GM12878 (cell line): ENCODE results near the gene SORT1.

ENCODE experiments used
- CEBPB ChIP-seq, 2 experiments: fragments of 150-350 bp in 1 of 2; IDR thresholded peaks; 2 replicates each; pipeline ENCODE4 v1.6.1; 2012 to 2014; ENCODE audit warnings: low read depth in 2 of 2, low read length in 2 of 2, borderline replicate concordance in 1 of 2, inconsistent platforms in 1 of 2
- CTCF ChIP-seq, 3 experiments: IDR thresholded peaks in 2 of 3; conservative IDR thresholded peaks in 1 of 3; 2 replicates each; pipeline ENCODE4 v1.5.1; 2011; ENCODE audit warnings: low read depth in 3 of 3, low read length in 3 of 3, mild to moderate bottlenecking in 3 of 3, control low read depth in 2 of 3, moderate library complexity in 2 of 3, inconsistent platforms in 1 of 3, mixed read lengths in 1 of 3; ENCODE audit not compliant: control insufficient read depth in 2 of 3, insufficient read depth in 1 of 3; ENCODE audit errors: extremely low read depth in 1 of 3
- EP300 ChIP-seq, 2 experiments: fragments of 150-350 bp in 1 of 2; IDR thresholded peaks; 2 replicates each; pipeline ENCODE4 v1.6.1; 2011 to 2012; ENCODE audit warnings: low read depth in 2 of 2, low read length in 2 of 2, borderline replicate concordance in 1 of 2, improper control_type of control experiment in 1 of 2, inconsistent platforms in 1 of 2; ENCODE audit not compliant: control insufficient read depth in 1 of 2
- EZH2 ChIP-seq: IDR thresholded peaks from 2 replicates; pipeline ENCODE4 v1.6.1; 2012; ENCODE audit warnings: low read depth, mild to moderate bottlenecking, control low read depth, inconsistent platforms, low read length, borderline replicate concordance; ENCODE audit not compliant: control insufficient read depth
- POLR2A ChIP-seq: IDR thresholded peaks from 2 replicates; pipeline ENCODE4 v1.6.1; 2011; ENCODE audit warnings: low read depth, mild to moderate bottlenecking, low read length
- ZBTB33 ChIP-seq: fragments of 450-650 bp; IDR thresholded peaks from 2 replicates; pipeline ENCODE4 v1.6.1; 2017; ENCODE audit warnings: mild to moderate bottlenecking
- TF ChIP-seq, protein P1 (sequence below): fragments of 450-650 bp; IDR thresholded peaks from 2 replicates; pipeline ENCODE4 v1.6.1; 2017; ENCODE audit warnings: low read depth, mild to moderate bottlenecking, moderate library complexity

DNA sequence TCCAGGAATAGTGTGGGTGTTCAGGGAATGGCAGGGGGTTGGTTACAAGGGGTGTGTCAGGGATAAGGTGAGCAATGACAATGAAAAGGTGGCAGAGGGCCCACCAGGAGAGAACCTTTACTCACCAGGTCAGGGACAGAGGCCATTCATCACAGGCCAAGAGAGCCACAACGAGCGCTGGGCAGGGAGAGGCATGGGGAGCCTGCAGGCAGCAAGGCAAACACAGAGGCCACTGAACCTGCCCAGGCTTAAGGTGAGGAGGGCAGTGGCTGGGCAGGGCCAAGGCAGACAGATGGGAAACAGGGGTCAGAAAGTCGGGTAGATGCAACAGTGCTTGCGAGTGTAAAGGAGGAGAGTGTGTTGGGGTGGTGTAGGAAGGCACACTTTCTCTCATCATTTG, 62.6 kb downstream of the SORT1 start:
- TF ChIP-seq, protein P1, sequence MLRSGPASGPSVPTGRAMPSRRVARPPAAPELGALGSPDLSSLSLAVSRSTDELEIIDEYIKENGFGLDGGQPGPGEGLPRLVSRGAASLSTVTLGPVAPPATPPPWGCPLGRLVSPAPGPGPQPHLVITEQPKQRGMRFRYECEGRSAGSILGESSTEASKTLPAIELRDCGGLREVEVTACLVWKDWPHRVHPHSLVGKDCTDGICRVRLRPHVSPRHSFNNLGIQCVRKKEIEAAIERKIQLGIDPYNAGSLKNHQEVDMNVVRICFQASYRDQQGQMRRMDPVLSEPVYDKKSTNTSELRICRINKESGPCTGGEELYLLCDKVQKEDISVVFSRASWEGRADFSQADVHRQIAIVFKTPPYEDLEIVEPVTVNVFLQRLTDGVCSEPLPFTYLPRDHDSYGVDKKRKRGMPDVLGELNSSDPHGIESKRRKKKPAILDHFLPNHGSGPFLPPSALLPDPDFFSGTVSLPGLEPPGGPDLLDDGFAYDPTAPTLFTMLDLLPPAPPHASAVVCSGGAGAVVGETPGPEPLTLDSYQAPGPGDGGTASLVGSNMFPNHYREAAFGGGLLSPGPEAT, result no peak
- TF ChIP-seq EP300 (IDR thresholded peaks at IDR 0.05; ENCODE audit: borderline replicate concordance in 1 of 2, control insufficient read depth in 1 of 2, low read depth in 2 of 2, low read length in 2 of 2), result no peak
- no peak for TF ChIP-seq POLR2A
- TF ChIP-seq EZH2, result no peak
- TF ChIP-seq CTCF (IDR thresholded peaks at IDR 0.05 in 2 of 3, conservative IDR thresholded peaks at IDR 0.05 in 1 of 3; ENCODE audit: control insufficient read depth in 2 of 3, extremely low read depth in 1 of 3, insufficient read depth in 1 of 3, low read depth in 3 of 3, low read length in 3 of 3), result no peak
- no peak for TF ChIP-seq ZBTB33
- no peak for TF ChIP-seq CEBPB (IDR thresholded peaks at IDR 0.05; ENCODE audit: borderline replicate concordance in 1 of 2, low read depth in 2 of 2, low read length in 2 of 2)
